Prostate gland (tissue), 2 donors: ENCODE measurements around the gene NELFB. TPM values are rescaled to one million over a fixed set of nuclear protein-coding genes. Genes with fewer than 3 reads are reported as not detected.

Experiments
- DNase-seq: peaks from one replicate; pipeline ENCODE4 v3.0.0-alpha.2; 2019; ENCODE audit warnings: low spot score
- H3K27ac ChIP-seq, 2 donors: fragments of 200-600 bp; sonication (generic); 2 replicates each; pipeline ENCODE4 v1.5.1; 2017 to 2019
- H3K27me3 ChIP-seq: fragments of 200-600 bp; sonication (generic); replicated peaks from 2 replicates; pipeline ENCODE4 v1.5.1; 2019; ENCODE audit not compliant: insufficient read depth
- H3K36me3 ChIP-seq, 2 donors: fragments of 200-600 bp; sonication (generic); 1 replicate in 1 of 2; 2 replicates in 1 of 2; pipeline versions ENCODE4 v1.5.1 to v1.8.1; 2017 to 2019
- H3K4me1 ChIP-seq: fragments of 200-600 bp; sonication (generic); replicated peaks from 2 replicates; pipeline ENCODE4 v1.5.1; 2019
- H3K4me3 ChIP-seq, 2 donors: fragments of 200-600 bp; sonication (generic); 2 replicates each; pipeline ENCODE4 v1.5.1; 2017 to 2019
- H3K9me3 ChIP-seq: fragments of 200-600 bp; sonication (generic); 2 replicates; pipeline ENCODE4 v1.5.1; 2017
- CTCF ChIP-seq, 4 experiments: fragments of 200-600 bp in 2 of 4; fragments of 450-650 bp in 2 of 4; sonication (generic) in 2 of 4; IDR thresholded peaks; 1 replicate in 3 of 4; 2 replicates in 1 of 4; pipeline ENCODE4 v1.5.1; 2016 to 2019; ENCODE audit warnings: antibody characterized with exemption in 4 of 4, mild to moderate bottlenecking in 2 of 4, moderate library complexity in 2 of 4
- POLR2A ChIP-seq: fragments of 450-650 bp; IDR thresholded peaks from one replicate; pipeline ENCODE4 v1.6.1; 2016; ENCODE audit warnings: antibody characterized with exemption, mild to moderate bottlenecking
- POLR2AphosphoS5 ChIP-seq: sonication (generic); formaldehyde crosslinking; IDR thresholded peaks from one replicate; pipeline ENCODE4 v1.6.1; 2017; ENCODE audit warnings: antibody characterized with exemption
- WGBS: methylation state at CpG from one replicate; pipeline ENCODE4 v1.1.5; 2018; 5-methylcytosine and 5-hydroxymethylcytosine counted together
- intact Hi-C: fragments of 100-400 bp; cut with DNase I; formaldehyde crosslinking; loops from one replicate; pipeline ENCODE4 v1.14.2; 2022
- total RNA-seq, 2 donors: library from RNA; depleted of rRNA; stranded (reverse); fragments of >200 nt; gene quantifications; one replicate each; pipeline ENCODE4 v1.1.0, GENCODE V29; 2016

Gene NELFB
- total RNA-seq, 2 donors from 2014 or later = 44.9 to 82.1 TPM

- no peak for TF ChIP-seq POLR2AphosphoS5
- TF ChIP-seq CTCF (IDR thresholded peaks at IDR 0.05) = no peak
- no peak for TF ChIP-seq POLR2A
- H3K27ac ChIP-seq = no peak overlapping the region
- 70% methylated on average over 133 of the region's 139 CpGs for WGBS
- intact Hi-C loops = no loop called here
- no peaks in the 10 kb centered on the region for H3K9me3 ChIP-seq
- H3K4me3 ChIP-seq = no peak overlapping the region
- no peak for DNase-seq
- H3K36me3 ChIP-seq = no peaks in the 10 kb centered on the region
- peaks cover 13% of the 10 kb centered on the region for H3K4me1 ChIP-seq
- H3K27me3 ChIP-seq = peaks cover 3% of the 10 kb centered on the region
Observed at GRCh38 chr9:137278721-137279711, 23.9 kb downstream of the NELFB start.

- H3K4me1 ChIP-seq = peaks cover 7% of the 10 kb centered on the region
- WGBS = 86% methylated on average over 38 of the region's 41 CpGs
- H3K4me3 ChIP-seq = no peak overlapping the region
- no peak overlapping the region for H3K27ac ChIP-seq
- no peaks in the 10 kb centered on the region for H3K36me3 ChIP-seq
- TF ChIP-seq POLR2AphosphoS5 (no peak), CTCF (IDR thresholded peaks at IDR 0.05) (no peak), POLR2A (no peak)
- no peaks in the 10 kb centered on the region for H3K9me3 ChIP-seq
- peaks cover 3% of the 10 kb centered on the region for H3K27me3 ChIP-seq
- intact Hi-C loops = no loop called here
- no peak for DNase-seq
Observed at GRCh38 chr9:137279741-137280473, 24.8 kb downstream of the NELFB start.

GRCh38 chr9:137280474-137281344, 25.6 kb downstream of the NELFB start:
- DNase-seq = no peak
- H3K4me1 ChIP-seq = peaks cover 7% of the 10 kb centered on the region
- peaks cover 3% of the 10 kb centered on the region for H3K27me3 ChIP-seq
- peak; percentile 12 to 74 (median 54) for TF ChIP-seq CTCF (IDR thresholded peaks at IDR 0.05)
- no peak for TF ChIP-seq POLR2A
- no peak for TF ChIP-seq POLR2AphosphoS5
- H3K9me3 ChIP-seq = no peaks in the 10 kb centered on the region
- 42% methylated on average over 35 of the region's 85 CpGs for WGBS
- no peaks in the 10 kb centered on the region for H3K36me3 ChIP-seq
- no peak overlapping the region for H3K27ac ChIP-seq
- intact Hi-C loops = no loop called here
- peak overlapping the region in 1 of 2 donors; percentile 13 for H3K4me3 ChIP-seq

- 72% methylated on average over 19 of the region's 39 CpGs for WGBS
- Histone ChIP-seq H3K4me1 (peaks cover 7% of the 10 kb centered on the region), H3K9me3 (no peaks in the 10 kb centered on the region), H3K4me3 (no peak overlapping the region), H3K27me3 (peaks cover 3% of the 10 kb centered on the region), H3K27ac (no peak overlapping the region), H3K36me3 (no peaks in the 10 kb centered on the region)
- intact Hi-C loops = no loop called here
- DNase-seq = no peak
- TF ChIP-seq POLR2A = no peak
- no peak for TF ChIP-seq POLR2AphosphoS5
- TF ChIP-seq CTCF (IDR thresholded peaks at IDR 0.05) = no peak
Observed at GRCh38 chr9:137281345-137282116, 26.4 kb downstream of the NELFB start.
